Measurements from ENCODE around the gene NCAPG2. TPM values are rescaled to one million over a fixed set of nuclear protein-coding genes. Genes with fewer than 3 reads are reported as not detected.

The NCAPG2 gene
- total RNA-seq, 1 experiment from 2014 or later: 99.4 TPM

DNA sequence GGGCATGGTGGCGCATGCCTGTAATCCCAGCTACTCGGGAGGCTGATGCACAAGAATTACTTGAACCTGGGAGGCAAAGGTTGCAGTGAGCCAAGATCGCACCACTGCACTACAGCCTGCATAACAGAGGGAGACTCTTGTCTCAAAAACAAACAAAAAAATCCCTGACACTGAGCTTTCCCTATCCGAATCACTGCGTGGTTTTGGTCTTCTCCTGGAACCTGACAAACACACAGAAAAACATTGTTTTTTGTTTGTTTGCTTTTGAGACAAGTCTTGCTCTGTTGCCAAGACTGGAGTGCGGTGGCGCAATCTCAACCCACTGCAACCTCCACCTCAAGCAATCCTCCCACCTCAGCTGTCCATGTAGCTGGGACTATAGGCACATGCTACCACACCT is 66.6 kb downstream of the NCAPG2 start:
- no peaks in the 10 kb centered on the region for H4K20me1 ChIP-seq (ENCODE audit: control insufficient read depth, insufficient read depth, insufficient read length)
- H2BK5ac ChIP-seq (ENCODE audit: insufficient read length, low read length): no peak overlapping the region
- no peak overlapping the region for H3K27ac ChIP-seq (ENCODE audit: insufficient read length, low read depth, low read length)
- no peak overlapping the region for H2AFZ ChIP-seq (ENCODE audit: low read length)
- Mint-ChIP-seq H3K27ac (peak overlapping the region in 2 of 3 experiments; percentile 85 to 86; a peak in 3 of 7 replicates), H3K27me3 (ENCODE audit: low read depth) (no peaks in the 10 kb centered on the region), H3K4me1 (no peaks in the 10 kb centered on the region), H3K36me3 (ENCODE audit: insufficient read depth in 1 of 3, low read depth in 3 of 3) (peaks cover 21 to 61% (median 54%) of the 10 kb centered on the region in 3 experiments; a peak in 6 of 7 replicates), H3K9me3 (no peaks in the 10 kb centered on the region), H3K4me3 (peak overlapping the region in 1 of 2 experiments; percentile 26; a peak in 1 of 5 replicates)
- no peak overlapping the region for H3K4ac ChIP-seq (ENCODE audit: low read depth, low read length)
- TF ChIP-seq, protein P1, sequence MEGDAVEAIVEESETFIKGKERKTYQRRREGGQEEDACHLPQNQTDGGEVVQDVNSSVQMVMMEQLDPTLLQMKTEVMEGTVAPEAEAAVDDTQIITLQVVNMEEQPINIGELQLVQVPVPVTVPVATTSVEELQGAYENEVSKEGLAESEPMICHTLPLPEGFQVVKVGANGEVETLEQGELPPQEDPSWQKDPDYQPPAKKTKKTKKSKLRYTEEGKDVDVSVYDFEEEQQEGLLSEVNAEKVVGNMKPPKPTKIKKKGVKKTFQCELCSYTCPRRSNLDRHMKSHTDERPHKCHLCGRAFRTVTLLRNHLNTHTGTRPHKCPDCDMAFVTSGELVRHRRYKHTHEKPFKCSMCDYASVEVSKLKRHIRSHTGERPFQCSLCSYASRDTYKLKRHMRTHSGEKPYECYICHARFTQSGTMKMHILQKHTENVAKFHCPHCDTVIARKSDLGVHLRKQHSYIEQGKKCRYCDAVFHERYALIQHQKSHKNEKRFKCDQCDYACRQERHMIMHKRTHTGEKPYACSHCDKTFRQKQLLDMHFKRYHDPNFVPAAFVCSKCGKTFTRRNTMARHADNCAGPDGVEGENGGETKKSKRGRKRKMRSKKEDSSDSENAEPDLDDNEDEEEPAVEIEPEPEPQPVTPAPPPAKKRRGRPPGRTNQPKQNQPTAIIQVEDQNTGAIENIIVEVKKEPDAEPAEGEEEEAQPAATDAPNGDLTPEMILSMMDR (conservative IDR thresholded peaks at IDR 0.05): no peak
- DNase-seq: no peak
- no peaks in the 10 kb centered on the region for H3K27me3 ChIP-seq (ENCODE audit: insufficient read depth, low read length)
- H3K9ac ChIP-seq (ENCODE audit: extremely low read depth, insufficient read length, low read length): no peak overlapping the region
- H4K5ac ChIP-seq (ENCODE audit: insufficient read length, low read depth, low read length): no peak overlapping the region
- H2AK5ac ChIP-seq (ENCODE audit: insufficient read length, low read length): no peak overlapping the region
- no peaks in the 10 kb centered on the region for H3K23me2 ChIP-seq (ENCODE audit: insufficient read length, low read depth, low read length, poor library complexity, severe bottlenecking)
- no CpG with 5 or more reads among the region's 7 CpGs for WGBS (ENCODE audit: extremely low coverage, insufficient read length, low lambda C conversion rate)
- H3K56ac ChIP-seq (ENCODE audit: insufficient read length, low read depth, low read length): no peak overlapping the region
- no peaks in the 10 kb centered on the region for H3K4me1 ChIP-seq (ENCODE audit: insufficient read depth, low read length)
- no peak overlapping the region for H4K91ac ChIP-seq (ENCODE audit: insufficient read length, low read depth, low read length)
- H3K4me2 ChIP-seq (ENCODE audit: insufficient read depth, insufficient read length, low read length): no peak overlapping the region
- H2BK15ac ChIP-seq (ENCODE audit: low read depth, low read length): no peak overlapping the region
- no peak overlapping the region for H2BK120ac ChIP-seq (ENCODE audit: low read depth, low read length, poor library complexity, severe bottlenecking)
- H2BK20ac ChIP-seq (ENCODE audit: low read depth, low read length, poor library complexity, severe bottlenecking): no peak overlapping the region
- no peaks in the 10 kb centered on the region for H3K79me1 ChIP-seq (ENCODE audit: insufficient read depth, low read depth, low read length, poor library complexity, severe bottlenecking)
- H2BK12ac ChIP-seq (ENCODE audit: insufficient read length, low read depth, low read length): no peak overlapping the region
- no peak overlapping the region for H3K18ac ChIP-seq (ENCODE audit: insufficient read length, low read depth, low read length)
- no peak overlapping the region for H3K23ac ChIP-seq (ENCODE audit: insufficient read length, low read depth, low read length)
- H3K9me3 ChIP-seq (ENCODE audit: control insufficient read depth, low read depth, low read length): no peaks in the 10 kb centered on the region
- no peaks in the 10 kb centered on the region for H3K79me2 ChIP-seq (ENCODE audit: insufficient read depth, low read length)
- no peak overlapping the region for H4K8ac ChIP-seq (replicated peaks; ENCODE audit: insufficient read length, low read depth, low read length)
- no peak overlapping the region for H3T11ph ChIP-seq (ENCODE audit: low read length)
- no peak overlapping the region for H3K14ac ChIP-seq (ENCODE audit: insufficient read depth, low read length)
